ENCODE data around the gene MGAT1.

The MGAT1 gene

DNA sequence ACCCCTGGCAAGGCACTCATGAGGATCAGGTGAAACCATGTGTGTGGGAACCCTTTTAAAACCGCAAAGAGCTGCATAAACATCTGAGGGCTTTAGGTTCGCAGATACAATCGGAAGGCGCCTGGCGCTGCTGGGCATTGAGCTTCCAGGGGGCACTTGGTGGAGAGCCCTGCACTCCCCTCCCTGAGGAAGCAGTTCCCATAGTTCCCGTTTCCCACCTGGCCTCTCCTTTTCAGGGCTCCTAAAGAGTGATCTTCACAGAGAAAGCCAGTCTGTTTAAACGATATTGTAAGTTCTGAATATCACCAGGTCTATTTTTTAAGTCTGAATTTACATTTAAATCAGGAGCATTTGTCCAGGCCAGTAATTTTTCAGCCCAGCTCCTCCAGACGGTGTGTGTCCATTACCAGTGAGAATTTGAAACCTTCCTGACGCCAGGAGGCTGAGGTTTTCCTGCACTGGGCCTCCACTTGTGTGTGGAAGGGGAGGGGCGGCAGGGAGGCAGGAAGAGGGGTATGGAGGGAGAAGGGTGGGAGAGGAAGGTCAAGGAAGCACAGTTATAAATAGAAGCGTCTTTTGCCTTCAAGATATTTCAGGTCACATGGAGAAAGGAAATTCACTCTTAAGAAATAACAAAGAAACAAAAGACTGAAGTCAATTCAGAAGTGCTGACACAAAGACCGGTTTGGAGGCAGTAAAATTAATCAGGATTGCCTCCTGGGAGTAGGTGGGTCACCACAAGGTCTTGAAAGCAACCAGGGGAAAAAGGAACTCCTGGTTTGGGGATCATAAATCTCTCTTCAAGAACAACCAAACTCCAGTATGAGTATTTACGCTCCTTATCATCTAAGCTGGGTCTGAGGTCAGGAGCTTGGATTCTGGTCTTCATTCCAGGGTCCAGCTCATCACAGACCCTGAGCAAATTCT lies 14.3 kb upstream of the MGAT1 start:
- TF ChIP-seq YY1 (IDR thresholded peaks at IDR 0.05; ENCODE audit: insufficient read depth, insufficient read length) (no peak), ZNF274 (IDR thresholded peaks at IDR 0.05; ENCODE audit: low read depth, low read length) (no peak), SUZ12 (IDR thresholded peaks at IDR 0.05; ENCODE audit: extremely low read depth, insufficient read depth, insufficient read length) (no peak)
- Histone ChIP-seq H3K27me3 (ENCODE audit: insufficient read depth, insufficient read length) (no peaks in the 10 kb centered on the region), H3K4me1 (ENCODE audit: insufficient read depth, insufficient read length) (no peaks in the 10 kb centered on the region), H3K9me3 (ENCODE audit: insufficient read depth, low read length) (no peaks in the 10 kb centered on the region), H3K36me3 (ENCODE audit: insufficient read depth, insufficient read length, low read length) (no peaks in the 10 kb centered on the region), H3K4me3 (ENCODE audit: insufficient read length, low read depth) (no peak overlapping the region), H3K9ac (ENCODE audit: insufficient read length, low read depth) (no peak overlapping the region)
- DNase-seq (ENCODE audit: low read depth, low spot score), result no peak

DNA sequence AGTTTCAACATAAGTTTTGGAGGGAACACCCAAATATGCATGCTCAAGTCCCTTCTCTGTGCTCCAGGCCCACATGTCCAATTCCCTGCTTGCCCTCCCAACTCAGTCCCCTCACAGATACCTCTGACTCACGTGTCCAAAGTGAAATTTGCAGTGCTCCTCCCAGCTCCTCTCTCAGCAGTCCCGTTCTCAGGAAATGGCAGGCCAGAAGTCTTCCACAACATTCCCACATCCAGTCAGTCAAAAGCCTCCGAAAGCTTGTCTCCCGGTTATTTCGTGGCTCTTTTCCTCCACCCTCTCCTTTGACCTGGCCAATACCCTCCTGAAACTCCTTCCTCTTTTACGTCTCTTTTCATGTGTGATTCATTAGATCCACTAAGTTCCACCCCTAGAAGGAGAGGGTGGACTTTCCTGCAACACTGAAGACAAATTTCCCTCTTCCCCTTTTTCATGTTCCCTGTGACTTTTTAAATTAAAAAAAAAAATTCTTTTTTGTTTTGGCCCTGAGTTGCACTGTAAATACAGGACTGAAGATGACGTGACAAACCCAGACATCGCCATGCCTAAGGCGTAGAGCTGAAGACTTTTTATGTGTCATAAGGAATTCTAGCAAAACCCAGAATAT lies 12.8 kb upstream of the MGAT1 start:
- H3K4me3 ChIP-seq (ENCODE audit: insufficient read length, low read depth), result no peak overlapping the region
- H3K36me3 ChIP-seq (ENCODE audit: insufficient read depth, insufficient read length, low read length), result no peaks in the 10 kb centered on the region
- H3K4me1 ChIP-seq (ENCODE audit: insufficient read depth, insufficient read length), result no peaks in the 10 kb centered on the region
- no peaks in the 10 kb centered on the region for H3K27me3 ChIP-seq (ENCODE audit: insufficient read depth, insufficient read length)
- no peak for DNase-seq (ENCODE audit: low read depth, low spot score)
- TF ChIP-seq YY1 (IDR thresholded peaks at IDR 0.05; ENCODE audit: insufficient read depth, insufficient read length) (no peak), ZNF274 (IDR thresholded peaks at IDR 0.05; ENCODE audit: low read depth, low read length) (no peak), SUZ12 (IDR thresholded peaks at IDR 0.05; ENCODE audit: extremely low read depth, insufficient read depth, insufficient read length) (no peak)
- no peak overlapping the region for H3K9ac ChIP-seq (ENCODE audit: insufficient read length, low read depth)
- no peaks in the 10 kb centered on the region for H3K9me3 ChIP-seq (ENCODE audit: insufficient read depth, low read length)

- Histone ChIP-seq H3K36me3 (ENCODE audit: insufficient read depth, insufficient read length, low read length) (peaks cover 3% of the 10 kb centered on the region), H3K4me3 (ENCODE audit: insufficient read length, low read depth) (no peak overlapping the region), H3K27me3 (ENCODE audit: insufficient read depth, insufficient read length) (no peaks in the 10 kb centered on the region), H3K9me3 (ENCODE audit: insufficient read depth, low read length) (no peaks in the 10 kb centered on the region), H3K4me1 (ENCODE audit: insufficient read depth, insufficient read length) (no peaks in the 10 kb centered on the region), H3K9ac (ENCODE audit: insufficient read length, low read depth) (no peak overlapping the region)
- DNase-seq (ENCODE audit: low read depth, low spot score), result no peak
- TF ChIP-seq YY1 (IDR thresholded peaks at IDR 0.05; ENCODE audit: insufficient read depth, insufficient read length) (no peak), SUZ12 (IDR thresholded peaks at IDR 0.05; ENCODE audit: extremely low read depth, insufficient read depth, insufficient read length) (no peak), ZNF274 (IDR thresholded peaks at IDR 0.05; ENCODE audit: low read depth, low read length) (no peak)
Observed at GRCh38 chr5:180813420-180813819, 10.8 kb upstream of the MGAT1 start.

DNA sequence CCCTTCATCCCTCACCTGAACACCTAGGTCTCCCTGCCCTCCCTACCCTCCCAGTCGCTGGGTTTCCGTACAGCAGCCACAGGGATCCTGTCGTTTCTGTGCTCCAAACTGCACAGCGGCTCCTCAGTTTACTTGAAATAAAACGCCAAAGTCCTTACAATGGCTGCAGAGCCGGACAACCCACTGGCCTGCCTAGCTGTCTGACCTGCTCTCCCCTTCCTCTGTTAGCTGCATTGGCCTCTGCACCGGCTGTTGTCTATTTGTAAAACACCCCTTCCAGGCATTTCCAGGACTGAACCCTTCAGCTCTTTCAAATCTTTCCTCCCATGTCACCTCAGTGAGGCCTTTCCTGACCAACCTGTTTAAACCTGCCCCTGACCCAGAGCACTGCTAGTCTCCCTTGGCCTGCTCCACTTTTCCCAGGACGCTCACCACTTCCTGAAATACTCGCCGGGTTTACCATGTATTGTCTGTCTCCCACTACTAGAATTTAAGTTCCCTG lies 9.1 kb upstream of the MGAT1 start:
- Histone ChIP-seq H3K4me1 (ENCODE audit: insufficient read depth, insufficient read length) (no peaks in the 10 kb centered on the region), H3K9me3 (ENCODE audit: insufficient read depth, low read length) (no peaks in the 10 kb centered on the region), H3K9ac (ENCODE audit: insufficient read length, low read depth) (peak overlapping the region; percentile 83), H3K27me3 (ENCODE audit: insufficient read depth, insufficient read length) (no peaks in the 10 kb centered on the region), H3K4me3 (ENCODE audit: insufficient read length, low read depth) (peak overlapping the region; percentile 67), H3K36me3 (ENCODE audit: insufficient read depth, insufficient read length, low read length) (peaks cover 19% of the 10 kb centered on the region)
- TF ChIP-seq ZNF274 (IDR thresholded peaks at IDR 0.05; ENCODE audit: low read depth, low read length), result no peak
- TF ChIP-seq SUZ12 (IDR thresholded peaks at IDR 0.05; ENCODE audit: extremely low read depth, insufficient read depth, insufficient read length), result no peak
- TF ChIP-seq YY1 (IDR thresholded peaks at IDR 0.05; ENCODE audit: insufficient read depth, insufficient read length), result no peak
- no peak for DNase-seq (ENCODE audit: low read depth, low spot score)

- Histone ChIP-seq H3K36me3 (ENCODE audit: insufficient read depth, insufficient read length, low read length) (peaks cover 23% of the 10 kb centered on the region), H3K27me3 (ENCODE audit: insufficient read depth, insufficient read length) (no peaks in the 10 kb centered on the region), H3K4me3 (ENCODE audit: insufficient read length, low read depth) (peak overlapping the region; percentile 67), H3K4me1 (ENCODE audit: insufficient read depth, insufficient read length) (no peaks in the 10 kb centered on the region), H3K9me3 (ENCODE audit: insufficient read depth, low read length) (no peaks in the 10 kb centered on the region), H3K9ac (ENCODE audit: insufficient read length, low read depth) (peak overlapping the region; percentile 83)
- TF ChIP-seq YY1 (IDR thresholded peaks at IDR 0.05; ENCODE audit: insufficient read depth, insufficient read length), result no peak
- no peak for TF ChIP-seq SUZ12 (IDR thresholded peaks at IDR 0.05; ENCODE audit: extremely low read depth, insufficient read depth, insufficient read length)
- TF ChIP-seq ZNF274 (IDR thresholded peaks at IDR 0.05; ENCODE audit: low read depth, low read length), result no peak
- DNase-seq (ENCODE audit: low read depth, low spot score), result no peak
Observed at GRCh38 chr5:180810959-180811622, 8.5 kb upstream of the MGAT1 start.

DNA sequence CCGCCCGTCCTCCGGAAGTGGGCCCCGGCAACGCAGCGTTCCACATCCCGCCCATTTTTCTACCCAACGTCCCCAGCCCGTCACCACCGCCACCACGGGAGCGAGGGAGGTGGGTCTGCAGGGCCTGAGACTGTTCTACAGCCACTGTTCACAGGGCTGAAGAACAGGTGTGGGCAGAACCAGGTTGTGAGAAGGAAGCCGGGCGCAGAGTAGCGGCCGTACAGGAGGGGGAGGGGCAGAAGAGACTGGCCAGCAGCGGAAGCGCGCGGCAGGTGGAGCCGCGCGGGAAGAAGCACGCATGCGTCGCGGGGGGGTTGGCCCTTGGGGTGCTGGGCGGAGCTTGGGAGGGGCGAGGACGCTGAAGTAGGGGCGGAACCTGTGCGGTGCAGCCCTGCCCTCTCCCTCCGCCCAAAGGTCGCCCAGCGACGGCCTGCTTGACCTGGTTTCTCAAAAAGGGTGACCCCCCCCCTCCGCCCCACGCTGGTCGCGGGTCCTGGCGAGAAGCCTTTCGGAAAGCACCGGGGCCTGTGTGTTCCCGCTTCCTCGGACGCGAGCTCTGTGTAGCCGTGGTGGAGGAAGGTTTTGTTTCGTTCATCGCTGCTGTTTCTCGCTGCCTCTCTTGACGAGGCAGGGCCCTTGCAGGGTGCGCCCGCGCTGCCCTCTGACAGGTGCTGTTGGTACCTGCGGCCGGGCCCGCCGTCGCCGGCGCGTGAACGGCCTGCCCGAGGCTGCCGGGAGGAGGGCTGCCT lies 7.8 kb upstream of the MGAT1 start:
- Histone ChIP-seq H3K4me3 (ENCODE audit: insufficient read length, low read depth) (peak overlapping the region; percentile 67), H3K9me3 (ENCODE audit: insufficient read depth, low read length) (no peaks in the 10 kb centered on the region), H3K9ac (ENCODE audit: insufficient read length, low read depth) (peak overlapping the region; percentile 92), H3K27me3 (ENCODE audit: insufficient read depth, insufficient read length) (no peaks in the 10 kb centered on the region), H3K36me3 (ENCODE audit: insufficient read depth, insufficient read length, low read length) (peaks cover 24% of the 10 kb centered on the region), H3K4me1 (ENCODE audit: insufficient read depth, insufficient read length) (no peaks in the 10 kb centered on the region)
- no peak for DNase-seq (ENCODE audit: low read depth, low spot score)
- TF ChIP-seq YY1 (IDR thresholded peaks at IDR 0.05; ENCODE audit: insufficient read depth, insufficient read length), result no peak
- no peak for TF ChIP-seq SUZ12 (IDR thresholded peaks at IDR 0.05; ENCODE audit: extremely low read depth, insufficient read depth, insufficient read length)
- TF ChIP-seq ZNF274 (IDR thresholded peaks at IDR 0.05; ENCODE audit: low read depth, low read length), result no peak

Data from NT2/D1 (cell line).